NAMALWA (cell line): ENCODE results near the gene RNU6-9.
"Not testable (repeated sequence)": the region's sequence is repeated elsewhere in the genome, so short reads cannot be mapped to it uniquely, and the experiment has no call there.

Experiments used
- DNase-seq: peaks from one replicate; pipeline ENCODE4 v3.0.0-alpha.2; 2015; ENCODE audit warnings: low spot score

The RNU6-9 gene

DNA sequence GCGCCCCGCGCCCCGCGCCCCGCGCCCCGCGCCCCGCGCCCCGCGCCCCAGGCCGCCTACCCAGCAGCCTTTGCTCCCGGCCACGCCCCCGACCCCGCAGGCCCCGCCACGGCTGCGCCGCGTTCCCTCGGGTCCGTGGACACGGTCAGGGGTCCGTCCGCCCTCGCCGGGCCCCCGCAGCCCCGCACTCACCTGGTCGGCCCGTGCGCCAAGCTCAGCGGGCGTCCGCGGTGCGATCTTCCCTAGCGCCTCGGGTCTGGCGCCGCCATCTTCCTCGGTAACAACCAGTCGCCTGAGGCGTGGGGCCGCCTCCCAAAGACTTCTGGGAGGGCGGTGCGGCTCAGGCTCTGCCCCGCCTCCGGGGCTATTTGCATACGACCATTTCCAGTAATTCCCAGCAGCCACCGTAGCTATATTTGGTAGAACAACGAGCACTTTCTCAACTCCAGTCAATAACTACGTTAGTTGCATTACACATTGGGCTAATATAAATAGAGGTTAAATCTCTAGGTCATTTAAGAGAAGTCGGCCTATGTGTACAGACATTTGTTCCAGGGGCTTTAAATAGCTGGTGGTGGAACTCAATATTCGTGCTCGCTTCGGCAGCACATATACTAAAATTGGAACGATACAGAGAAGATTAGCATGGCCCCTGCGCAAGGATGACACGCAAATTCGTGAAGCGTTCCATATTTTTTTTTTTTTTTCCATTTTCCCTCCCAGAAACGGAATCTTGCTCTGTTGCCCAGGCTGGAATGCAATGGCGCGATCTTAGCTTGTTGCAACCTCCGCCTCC lies at the start of gene RNU6-9, which contains the start of gene MED16:
Gene RNU6-9, plus strand, starts transcription at position 591 of the 796 bp plus-strand sequence.
Gene MED16, minus strand, starts transcription at position 294 of the 796 bp plus-strand sequence. CDS start 2,056 bp downstream, outside the sequence.
- DNase-seq, result peak; percentile 95

DNA sequence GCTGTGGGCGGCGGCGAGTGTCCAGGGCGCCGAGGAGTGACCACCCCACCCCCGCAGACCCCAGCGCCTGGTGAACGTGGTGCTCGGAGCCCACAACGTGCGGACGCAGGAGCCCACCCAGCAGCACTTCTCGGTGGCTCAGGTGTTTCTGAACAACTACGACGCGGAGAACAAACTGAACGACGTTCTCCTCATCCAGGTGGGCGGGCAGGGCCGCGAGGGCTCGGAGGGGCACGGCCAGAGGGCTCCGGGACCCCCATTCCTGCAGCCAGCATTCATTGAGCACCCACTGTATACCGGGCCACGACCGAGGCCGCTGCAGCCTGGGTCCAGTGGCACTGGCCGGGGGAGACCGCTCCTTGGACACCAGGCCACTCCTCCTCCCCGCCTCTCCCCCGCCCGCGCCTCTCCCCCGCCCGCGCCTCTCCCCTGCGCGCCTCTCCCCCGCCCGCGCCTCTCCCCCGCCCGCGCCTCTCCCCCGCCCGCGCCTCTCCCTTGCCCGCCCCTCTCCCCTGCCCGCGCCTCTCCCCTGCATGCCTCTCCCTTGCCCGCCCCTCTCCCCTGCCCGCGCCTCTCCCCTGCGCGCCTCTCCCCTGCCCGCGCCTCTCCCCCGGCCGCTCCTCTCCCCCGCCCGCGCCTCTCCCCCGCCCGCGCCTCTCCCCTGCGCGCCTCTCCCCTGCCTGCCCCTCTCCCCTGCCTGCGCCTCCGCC lies 49.3 kb upstream of the RNU6-9 start:
- DNase-seq, result no peak

DNA sequence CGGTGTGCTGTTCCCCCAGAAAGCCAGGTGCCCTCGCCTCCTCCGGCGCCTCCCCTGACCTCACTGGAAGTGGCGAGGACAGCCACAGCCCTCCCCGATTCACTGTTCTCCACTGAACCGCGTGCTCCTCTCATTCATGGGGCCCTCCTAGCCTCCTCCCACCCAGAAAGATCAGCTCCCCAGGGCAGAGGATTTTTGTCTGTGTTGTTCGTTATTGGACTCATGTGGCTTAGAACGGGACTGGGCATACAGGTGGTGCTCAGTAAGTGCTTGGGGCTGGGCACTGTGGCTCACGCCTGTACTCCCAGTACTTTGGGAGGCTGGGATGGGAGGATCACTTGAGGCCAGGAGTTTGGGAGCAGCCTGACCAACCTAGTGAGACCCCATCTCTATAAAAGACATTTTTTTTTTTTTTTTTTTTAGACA lies 48.7 kb upstream of the RNU6-9 start:
- DNase-seq, result no peak

DNA sequence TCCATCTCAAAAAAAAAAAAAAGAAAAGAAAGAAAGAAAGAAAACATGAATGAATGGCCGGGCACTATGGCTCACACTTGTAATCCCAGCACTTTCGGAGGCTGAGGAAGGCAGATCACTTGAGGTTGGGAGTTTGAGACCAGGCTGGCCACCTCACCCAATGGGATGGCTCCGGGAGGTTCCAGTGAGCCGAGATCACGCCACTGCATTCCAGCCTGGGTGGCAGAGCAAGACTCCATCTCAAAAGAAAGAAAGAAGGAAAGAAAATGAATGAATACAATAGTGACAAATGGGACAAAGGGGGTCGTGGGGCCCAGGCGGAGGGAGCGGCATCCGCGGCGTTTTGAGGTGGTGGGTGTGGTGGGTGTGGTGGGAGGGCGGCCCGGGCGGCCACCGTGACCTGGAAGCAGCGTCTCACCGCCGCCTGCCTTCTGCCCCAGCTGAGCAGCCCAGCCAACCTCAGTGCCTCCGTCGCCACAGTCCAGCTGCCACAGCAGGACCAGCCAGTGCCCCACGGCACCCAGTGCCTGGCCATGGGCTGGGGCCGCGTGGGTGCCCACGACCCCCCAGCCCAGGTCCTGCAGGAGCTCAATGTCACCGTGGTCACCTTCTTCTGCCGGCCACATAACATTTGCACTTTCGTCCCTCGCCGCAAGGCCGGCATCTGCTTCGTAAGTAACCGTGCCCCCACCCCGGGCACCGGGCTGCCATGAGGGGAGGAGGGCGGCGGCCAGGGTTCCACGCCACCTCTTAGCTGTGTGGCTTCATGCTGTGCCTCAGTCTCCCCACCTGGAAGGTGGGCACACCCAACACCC lies 47.4 kb upstream of the RNU6-9 start:
- no peak for DNase-seq

DNA sequence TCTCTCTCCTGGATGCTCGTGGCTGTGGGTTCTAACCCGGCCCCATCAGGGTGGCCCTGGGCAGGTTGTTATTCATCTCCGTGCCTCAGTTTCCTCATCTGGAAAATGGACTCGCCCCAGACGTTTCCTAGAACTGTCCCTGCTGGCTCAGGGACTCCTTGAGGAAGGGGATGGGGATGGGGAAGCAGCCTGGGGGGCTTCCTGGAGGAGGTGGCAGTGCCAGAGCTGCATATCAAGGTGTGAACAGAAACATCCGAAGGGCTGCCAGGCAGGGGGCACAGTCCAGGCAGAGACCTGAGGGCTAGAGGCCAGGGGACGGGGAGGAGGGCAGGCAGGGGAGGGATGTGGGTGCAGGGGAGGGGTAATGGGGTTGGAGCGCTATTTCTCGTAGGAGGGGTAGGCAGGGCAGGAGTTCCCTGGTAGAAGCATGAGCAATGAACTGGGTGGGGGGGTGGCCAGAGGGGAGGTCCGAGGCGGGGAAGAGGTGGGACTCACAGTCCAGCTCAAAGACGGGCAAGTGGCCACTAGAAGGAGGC lies 44.8 kb upstream of the RNU6-9 start:
- DNase-seq, result no peak

DNA sequence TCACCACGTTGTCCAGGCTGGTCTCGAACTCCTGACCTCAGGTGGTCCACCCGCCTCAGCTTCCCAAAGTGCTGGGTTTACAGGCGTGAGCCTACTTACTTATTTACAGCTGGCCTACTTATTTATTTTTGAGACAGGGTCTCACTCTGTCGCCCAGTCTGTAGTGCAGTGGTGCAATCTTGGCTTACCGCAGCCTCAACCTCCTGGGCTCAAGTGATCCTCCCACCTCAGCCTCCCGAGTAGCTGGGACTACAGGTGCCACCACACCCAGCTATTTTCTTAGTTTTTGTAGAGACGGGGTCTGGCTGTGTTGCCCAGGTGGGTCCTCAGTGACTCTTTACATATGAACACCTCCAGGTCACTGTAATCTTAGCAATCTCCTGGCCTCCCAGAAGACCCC lies 44.1 kb upstream of the RNU6-9 start:
- DNase-seq, result not testable (repeated sequence)

DNA sequence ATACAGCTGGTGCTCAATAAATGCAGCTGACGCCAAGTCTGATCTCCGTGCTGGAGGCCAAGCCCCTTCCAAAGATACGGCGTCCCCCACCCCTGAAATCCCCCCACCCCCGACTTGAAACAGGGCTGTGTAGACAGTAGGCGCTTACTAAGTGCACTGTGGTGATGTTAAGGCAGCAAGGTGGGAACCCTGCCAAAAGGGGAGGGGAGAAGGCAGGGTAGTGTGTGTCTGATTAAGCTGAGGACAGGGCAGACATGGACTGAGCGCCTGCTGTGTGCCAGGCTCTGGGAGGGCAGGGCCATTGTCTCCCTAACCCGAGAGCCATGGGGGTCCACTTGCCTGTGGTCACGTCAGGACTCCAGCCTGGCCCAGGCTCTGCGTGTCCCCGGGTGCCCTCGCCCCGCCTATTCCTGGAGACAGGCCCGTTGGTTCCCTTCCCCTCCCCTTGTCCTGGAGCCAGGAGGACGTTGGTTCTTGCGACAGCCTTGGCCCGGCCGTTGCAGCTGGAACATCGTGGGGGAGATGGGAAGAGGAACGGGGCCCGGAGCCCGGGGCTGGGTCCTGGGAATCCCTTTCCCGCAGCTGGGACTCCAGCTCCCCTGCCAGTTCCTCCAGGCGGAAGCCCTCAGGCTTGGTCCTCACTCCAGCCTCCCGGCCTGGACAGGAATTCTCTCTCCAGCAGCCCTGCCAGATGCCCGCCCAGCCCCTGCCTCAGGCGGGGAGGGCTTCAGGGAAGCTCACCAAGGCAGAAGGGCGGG lies 42.9 kb upstream of the RNU6-9 start:
- DNase-seq, result peak; percentile 48

DNA sequence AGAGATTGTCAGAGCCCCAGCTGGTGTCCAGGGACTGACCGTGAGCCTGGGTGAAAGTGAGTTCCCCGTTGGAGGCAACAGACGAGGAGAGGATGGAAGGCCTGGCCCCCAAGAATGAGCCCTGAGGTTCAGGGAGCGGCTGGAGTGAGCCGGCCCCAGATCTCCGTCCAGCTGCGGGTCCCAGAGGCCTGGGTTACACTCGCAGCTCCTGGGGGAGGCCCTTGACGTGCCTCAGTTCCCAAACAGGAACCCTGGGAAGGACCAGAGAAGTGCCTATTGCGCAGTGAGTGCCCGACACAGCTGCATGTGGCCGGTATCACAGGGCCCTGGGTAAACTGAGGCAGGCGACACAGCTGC lies 42.3 kb upstream of the RNU6-9 start:
- DNase-seq, result no peak

DNA sequence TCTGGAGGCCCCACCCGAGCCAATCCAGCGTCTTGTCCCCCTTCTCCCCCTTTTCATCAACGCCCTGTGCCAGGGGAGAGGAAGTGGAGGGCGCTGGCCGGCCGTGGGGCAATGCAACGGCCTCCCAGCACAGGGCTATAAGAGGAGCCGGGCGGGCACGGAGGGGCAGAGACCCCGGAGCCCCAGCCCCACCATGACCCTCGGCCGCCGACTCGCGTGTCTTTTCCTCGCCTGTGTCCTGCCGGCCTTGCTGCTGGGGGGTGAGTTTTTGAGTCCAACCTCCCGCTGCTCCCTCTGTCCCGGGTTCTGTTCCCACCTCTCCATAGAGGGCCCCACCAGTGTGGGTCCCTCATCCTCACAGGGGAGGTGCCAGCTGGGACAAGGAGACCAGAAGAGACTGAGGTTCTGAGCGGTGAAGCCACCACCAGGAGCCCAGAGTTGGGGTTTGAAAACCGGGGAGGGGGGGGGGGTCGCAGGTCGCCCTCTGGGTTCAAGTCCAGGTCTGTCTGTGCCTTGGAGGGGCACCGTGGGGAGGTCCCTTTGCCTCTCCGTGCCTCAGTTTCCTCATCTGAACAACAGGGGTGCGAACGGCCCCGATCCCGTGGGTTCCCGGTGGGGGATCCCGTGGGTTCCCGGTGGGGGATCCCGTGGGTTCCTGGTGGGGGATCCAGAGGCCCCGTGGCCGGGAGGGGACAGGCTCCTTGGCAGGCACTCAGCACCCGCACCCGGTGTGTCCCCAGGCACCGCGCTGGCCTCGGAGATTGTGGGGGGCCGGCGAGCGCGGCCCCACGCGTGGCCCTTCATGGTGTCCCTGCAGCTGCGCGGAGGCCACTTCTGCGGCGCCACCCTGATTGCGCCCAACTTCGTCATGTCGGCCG lies 40.9 kb upstream of the RNU6-9 start, which contains the start of gene ELANE:
Gene ELANE, plus strand, starts transcription at position 168 of the 878 bp plus-strand sequence. Its CDS starts 26 bp downstream, at position 194.
- no peak for DNase-seq

DNA sequence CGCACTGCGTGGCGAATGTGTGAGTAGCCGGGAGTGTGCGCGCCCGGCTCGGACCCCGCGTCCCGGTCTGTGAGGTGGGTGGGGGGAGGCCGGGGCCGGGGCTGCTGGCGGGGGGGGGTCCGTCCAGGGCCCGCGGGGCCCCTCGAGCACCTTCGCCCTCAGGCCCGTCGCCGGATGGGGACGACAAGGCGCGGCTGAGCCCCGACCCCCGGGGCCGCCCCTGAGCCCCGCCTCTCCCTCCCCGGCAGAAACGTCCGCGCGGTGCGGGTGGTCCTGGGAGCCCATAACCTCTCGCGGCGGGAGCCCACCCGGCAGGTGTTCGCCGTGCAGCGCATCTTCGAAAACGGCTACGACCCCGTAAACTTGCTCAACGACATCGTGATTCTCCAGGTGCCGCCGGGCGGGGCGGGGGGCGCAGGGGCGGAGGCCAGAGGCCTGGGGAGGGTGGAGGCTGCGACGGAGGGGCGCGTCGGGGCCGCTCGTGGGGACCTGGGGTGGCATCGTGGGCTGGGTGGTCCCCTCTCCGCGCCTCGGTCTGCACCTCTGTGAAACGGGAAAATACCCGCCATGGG lies 40.2 kb upstream of the RNU6-9 start:
- DNase-seq, result no peak

DNA sequence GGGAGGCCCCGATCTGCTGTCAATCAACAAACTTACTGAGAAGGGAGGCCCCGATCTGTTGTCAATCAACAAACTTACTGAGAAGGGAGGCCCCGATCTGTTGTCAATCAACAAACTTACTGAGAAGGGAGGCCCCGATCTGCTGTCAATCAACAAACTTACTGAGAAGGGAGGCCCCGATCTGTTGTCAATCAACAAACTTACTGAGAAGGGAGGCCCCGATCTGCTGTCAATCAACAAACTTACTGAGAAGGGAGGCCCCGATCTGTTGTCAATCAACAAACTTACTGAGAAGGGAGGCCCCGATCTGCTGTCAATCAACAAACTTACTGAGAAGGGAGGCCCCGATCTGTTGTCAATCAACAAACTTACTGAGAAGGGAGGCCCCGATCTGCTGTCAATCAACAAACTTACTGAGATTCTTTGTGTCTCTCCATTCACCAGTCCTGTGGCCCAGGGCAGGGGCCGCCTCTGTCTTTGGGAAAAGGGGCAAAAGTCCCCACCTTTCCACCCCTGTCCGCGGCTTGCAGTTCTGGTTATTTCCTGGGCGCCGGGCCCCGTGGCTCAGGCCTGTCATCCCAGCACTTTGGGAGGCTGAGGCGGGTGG lies 39.6 kb upstream of the RNU6-9 start:
- not testable (repeated sequence) for DNase-seq

DNA sequence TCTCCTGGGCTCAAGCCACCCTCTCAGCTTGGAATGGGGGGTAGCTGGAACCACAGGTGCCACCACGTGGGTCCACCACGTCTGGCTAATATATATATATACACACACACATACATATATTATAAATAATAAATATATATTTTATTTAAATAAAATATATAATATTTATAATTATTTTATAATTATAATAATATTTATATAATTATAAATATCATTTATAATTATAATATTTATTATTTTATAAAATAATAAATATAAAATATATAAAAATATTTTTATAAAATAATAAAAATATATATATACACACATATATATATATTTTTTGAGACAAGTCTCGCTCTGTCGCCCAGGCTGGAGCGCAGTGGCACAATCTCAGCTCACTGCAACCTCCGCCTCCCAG lies 38.7 kb upstream of the RNU6-9 start:
- peak; percentile 45 for DNase-seq

DNA sequence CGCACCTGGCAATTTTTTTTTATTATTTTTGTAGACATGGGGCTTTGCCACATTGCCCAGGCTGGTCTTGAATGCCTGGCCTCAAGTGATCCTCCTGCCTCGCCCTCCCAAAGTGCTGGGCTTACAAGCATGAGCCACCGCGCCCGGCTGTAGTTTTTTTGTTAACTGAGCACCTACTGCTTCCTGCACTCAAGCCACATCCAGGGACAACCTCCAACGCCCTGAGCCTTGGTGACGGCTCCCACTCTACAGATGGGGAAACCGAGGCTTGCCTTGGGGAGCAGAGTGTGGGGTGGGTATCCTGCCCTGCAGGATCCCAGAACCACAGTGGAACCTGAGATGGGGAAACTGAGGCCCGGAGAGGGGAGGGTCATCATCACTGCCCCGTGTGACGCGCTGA lies 38.1 kb upstream of the RNU6-9 start:
- DNase-seq, result no peak

DNA sequence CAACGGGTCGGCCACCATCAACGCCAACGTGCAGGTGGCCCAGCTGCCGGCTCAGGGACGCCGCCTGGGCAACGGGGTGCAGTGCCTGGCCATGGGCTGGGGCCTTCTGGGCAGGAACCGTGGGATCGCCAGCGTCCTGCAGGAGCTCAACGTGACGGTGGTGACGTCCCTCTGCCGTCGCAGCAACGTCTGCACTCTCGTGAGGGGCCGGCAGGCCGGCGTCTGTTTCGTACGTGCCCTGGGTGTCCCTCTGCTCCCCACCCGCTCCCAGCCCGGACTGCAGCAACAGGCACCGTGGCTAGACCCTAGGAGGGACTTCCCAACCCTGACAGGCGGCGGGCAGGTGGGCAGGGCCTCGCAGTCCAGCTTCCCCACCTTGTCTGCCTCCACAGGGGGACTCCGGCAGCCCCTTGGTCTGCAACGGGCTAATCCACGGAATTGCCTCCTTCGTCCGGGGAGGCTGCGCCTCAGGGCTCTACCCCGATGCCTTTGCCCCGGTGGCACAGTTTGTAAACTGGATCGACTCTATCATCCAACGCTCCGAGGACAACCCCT lies 37.6 kb upstream of the RNU6-9 start:
- DNase-seq, result no peak

DNA sequence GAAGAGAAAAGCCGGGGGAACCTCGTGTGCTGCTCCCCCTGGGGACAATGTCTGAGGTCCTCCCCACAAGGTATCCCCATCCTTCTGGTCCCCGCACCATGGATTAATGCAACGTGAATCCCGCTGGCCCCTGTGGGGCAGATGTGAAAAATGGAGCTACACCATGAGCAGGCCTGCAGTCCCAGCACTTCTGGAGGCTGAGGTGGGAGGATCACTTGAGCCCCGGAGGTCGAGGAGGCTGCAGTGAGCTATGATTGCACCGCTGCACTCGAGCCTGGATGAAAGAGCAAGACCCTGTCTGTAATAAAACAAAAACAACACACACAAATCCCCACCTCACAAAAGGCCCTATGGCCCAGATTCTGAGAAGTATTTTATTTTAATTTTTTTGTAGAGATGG lies 35.0 kb upstream of the RNU6-9 start:
- no peak for DNase-seq

DNA sequence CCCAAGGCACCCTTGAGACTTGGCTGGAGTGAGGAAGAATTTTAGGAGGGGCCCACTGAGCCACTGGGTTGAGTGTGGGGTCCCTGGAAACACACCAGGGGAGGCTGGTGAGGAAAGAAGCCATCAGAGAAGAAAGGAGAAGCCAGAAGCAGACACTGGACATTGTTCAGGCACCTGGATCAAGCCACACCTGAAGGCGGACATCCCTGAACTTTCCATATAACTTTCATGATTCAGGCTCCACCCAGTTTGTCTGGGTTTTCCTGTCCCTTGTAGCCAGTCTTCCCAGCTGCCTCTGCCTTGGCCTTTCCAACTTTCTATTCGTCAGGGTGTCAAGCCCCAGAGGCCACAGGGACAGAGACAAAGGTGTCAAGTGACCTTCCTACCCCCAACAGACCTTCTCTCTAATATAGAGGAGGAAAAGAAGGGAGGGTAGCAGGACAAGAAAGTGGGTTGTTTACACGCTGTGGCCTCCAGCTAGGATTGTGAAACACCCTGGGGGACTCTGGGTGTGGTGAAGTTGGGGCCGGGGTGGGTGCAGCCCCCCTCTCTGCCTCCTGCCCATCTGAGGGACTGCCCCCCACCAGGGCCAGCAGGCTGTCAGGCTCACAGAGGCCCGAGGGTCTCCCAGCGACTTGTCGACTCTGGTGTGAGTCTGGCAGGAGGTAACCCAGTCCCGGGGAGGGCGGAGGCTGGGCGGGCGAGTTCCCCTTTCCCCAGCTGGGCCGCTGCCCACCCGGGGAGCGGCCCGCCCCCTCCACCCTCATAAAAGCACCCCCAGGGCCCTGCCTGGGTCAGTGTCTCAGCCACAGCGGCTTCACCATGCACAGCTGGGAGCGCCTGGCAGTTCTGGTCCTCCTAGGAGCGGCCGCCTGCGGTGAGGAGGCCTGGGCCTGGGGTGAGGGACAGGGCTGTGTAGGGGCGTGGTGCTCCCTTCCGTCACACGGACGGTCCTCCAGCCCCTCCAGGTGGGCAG lies 34.1 kb upstream of the RNU6-9 start, which contains the start of gene CFD:
Gene CFD, plus strand, starts transcription at position 797 of the 976 bp plus-strand sequence. Its CDS starts 26 bp downstream, at position 823.
- DNase-seq, result peak; percentile 40

DNA sequence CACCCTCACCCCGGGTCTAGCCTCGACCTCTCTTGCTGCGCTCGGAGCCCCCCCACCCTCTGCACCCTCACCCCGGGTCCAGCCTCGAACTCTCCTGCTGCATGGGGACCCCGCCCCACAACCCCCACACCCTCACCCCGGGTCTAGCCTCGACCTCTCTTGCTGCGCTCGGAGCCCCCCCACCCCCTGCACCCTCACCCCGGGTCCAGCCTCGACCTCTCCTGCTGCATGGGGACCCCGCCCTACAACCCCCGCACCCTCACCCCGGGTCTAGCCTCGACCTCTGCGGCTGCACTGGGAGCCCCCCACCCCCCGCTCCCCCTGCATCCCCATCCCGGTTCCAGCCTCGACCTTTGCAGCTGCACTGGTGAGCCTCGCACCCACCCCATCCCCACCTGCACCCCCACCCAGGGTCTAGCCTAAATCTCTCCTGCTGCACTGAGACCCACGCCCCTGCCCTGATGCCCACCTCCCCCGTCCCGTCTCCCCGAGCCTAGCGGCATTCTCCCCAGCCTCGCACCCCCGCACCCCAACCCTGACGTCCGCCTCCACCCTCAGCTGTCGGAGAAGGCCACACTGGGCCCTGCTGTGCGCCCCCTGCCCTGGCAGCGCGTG lies 32.0 kb upstream of the RNU6-9 start:
- no peak for DNase-seq
